Skin of body (tissue), 2 donors: ENCODE measurements around the gene FAM200C. TPM values are rescaled to one million over a fixed set of nuclear protein-coding genes. Genes with fewer than 3 reads are reported as not detected.

Experiments used
- DNase-seq: peaks from one replicate; lab custom pipeline; 2025; lab: John Stamatoyannopoulos, UW
- total RNA-seq: library from RNA; depleted of rRNA; stranded (reverse); fragments of >200 nt; gene quantifications from one replicate; pipeline ENCODE4 v1.2.3, GENCODE V29; 2014

The FAM200C gene
- total RNA-seq, 1 donor from 2014 or later, result 10.5 TPM

DNA sequence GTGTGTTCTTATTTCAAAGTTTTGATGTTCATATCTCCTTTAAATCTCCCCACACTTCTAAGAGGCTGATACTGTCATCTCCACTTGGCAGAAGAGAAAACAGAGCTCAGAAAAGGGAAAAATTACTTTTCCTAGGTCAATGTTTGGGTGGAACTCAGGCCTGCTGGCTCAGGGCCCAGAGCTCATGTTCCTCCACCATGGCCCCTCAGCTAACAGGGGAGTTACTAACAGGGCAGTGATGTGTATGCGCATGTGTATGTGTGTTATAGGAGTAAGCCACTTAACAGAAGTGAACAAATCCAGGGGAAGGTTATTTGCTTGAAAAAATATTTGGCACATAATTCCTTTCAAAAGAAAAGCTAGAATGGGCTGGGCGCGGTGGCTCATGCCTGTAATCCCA is 32.0 kb downstream of the FAM200C start:
- peak; percentile 67 for DNase-seq

DNA sequence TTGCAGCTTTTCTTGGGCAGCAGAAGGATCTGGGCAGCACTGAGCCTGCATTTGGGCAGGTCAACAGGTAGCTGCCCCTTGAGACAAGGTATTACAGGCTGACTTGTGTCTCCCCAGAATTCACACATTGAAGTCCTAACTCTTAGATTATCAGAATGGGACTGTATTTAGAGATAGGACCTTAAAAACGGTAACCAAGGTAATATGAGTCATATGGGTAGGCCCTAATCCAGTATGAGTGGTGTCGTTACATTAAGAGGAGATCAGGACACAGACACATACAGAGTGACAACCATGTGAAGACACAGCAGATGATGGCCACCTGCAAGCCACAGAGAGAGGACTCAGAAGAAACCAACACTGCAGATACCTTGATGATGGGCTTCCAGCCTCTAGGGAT is 32.6 kb downstream of the FAM200C start:
- DNase-seq, result no peak

- no peak for DNase-seq
Measured at GRCh38 chr5:160366230-160366629, 33.6 kb downstream of the FAM200C start.

DNA sequence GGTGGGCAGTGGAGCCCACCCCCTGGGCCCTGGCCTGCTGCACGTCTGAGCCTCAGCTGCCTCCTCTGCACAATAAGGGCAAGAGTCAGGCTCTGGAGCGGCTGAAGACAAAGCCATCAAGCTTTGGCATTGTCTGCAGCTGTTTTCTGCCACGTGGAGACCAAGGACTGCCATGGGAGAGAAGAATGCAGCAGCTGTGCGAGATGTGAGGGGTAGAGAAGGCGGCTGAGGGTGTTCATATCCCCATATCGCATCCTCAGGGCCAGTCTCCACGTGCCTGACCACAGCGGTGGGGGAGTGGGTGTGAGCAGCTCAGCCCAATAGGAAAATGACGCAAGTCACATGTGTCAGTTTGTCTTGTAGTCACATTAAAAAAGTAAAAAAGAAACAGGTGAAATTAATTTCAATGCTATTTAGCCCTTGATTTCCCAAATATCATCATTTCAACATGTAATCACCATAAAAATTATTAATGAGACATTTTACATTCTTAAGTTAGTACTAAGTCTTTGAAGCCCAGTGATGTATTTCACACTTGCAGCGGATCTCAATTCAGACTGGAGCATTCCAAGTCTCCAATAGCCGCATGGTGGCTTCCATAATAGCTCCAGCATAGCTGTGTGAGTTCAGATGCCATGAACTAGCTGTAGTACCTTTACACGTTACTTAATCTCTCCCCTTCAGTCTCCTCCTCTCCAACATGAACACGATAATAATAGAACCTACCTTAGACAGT is 36.0 kb downstream of the FAM200C start:
- DNase-seq, result peak; percentile 90

- peak; percentile 88 for DNase-seq
Measured at GRCh38 chr5:160363211-160363610, 36.6 kb downstream of the FAM200C start.

GRCh38 chr5:160361624-160362228 is 38.1 kb downstream of the FAM200C start:
- DNase-seq, result no peak

DNA sequence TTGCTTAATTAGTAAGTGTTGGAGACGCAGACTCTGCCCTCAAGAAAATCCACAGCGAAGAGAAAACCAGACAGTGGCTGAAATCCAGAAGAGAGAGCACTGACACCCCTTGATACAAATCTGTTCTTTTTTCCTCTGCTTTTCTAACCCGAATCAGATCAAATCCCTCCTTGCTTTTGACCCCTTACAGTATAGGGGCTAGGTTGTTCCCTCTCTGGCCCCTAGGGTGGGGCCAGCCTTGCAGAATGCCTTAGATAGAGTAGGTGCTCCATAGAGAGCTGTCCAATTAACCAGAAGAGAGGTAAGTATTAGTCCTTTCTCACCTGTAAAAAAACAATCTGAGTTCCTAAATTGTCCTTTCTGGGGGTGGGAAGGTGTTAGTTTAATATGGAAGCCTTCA is 39.5 kb downstream of the FAM200C start:
- no peak for DNase-seq

DNA sequence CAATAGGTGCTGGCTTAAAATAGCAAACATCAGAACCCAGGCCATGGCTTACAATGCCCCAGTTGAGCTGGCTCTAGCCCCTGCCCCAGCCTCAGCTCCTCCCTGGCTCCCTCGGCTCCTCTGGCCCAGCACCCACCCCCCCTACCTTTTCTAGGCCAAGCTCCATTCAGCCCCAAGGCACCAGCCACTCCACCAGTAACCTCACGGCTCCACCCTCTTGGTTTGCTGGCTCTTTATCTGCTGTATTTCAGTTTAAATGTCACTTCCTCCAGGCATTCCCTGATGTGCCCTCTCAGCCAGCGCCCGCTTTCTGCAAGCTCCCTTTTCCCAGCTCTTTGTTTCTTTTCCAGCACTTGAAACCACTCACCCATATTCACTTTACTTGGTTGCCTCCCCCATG is 40.0 kb downstream of the FAM200C start:
- no peak for DNase-seq

DNA sequence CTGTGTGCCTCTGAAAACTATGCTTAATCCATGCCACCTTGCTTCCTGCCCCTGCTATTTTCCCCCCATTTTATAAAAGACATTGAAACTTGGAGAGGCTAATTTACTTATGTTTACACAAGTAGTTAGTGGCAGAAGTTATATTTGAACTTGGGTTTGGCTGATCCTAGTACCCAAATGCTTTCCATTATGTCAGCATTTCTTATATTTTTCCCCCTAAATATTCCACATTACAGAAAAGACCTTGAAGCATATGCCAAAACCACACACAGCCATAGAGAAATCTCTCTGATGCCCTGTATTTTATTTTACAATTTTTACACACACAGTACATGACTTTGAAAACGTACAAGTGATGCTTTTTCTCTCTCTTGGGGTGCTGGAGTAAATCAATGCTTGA is 40.6 kb downstream of the FAM200C start:
- peak; percentile 55 for DNase-seq

- peak; percentile 79 for DNase-seq
Measured at GRCh38 chr5:160357861-160358411, 41.9 kb downstream of the FAM200C start.

- DNase-seq, result no peak
Measured at GRCh38 chr5:160357394-160357793, 42.5 kb downstream of the FAM200C start.

DNA sequence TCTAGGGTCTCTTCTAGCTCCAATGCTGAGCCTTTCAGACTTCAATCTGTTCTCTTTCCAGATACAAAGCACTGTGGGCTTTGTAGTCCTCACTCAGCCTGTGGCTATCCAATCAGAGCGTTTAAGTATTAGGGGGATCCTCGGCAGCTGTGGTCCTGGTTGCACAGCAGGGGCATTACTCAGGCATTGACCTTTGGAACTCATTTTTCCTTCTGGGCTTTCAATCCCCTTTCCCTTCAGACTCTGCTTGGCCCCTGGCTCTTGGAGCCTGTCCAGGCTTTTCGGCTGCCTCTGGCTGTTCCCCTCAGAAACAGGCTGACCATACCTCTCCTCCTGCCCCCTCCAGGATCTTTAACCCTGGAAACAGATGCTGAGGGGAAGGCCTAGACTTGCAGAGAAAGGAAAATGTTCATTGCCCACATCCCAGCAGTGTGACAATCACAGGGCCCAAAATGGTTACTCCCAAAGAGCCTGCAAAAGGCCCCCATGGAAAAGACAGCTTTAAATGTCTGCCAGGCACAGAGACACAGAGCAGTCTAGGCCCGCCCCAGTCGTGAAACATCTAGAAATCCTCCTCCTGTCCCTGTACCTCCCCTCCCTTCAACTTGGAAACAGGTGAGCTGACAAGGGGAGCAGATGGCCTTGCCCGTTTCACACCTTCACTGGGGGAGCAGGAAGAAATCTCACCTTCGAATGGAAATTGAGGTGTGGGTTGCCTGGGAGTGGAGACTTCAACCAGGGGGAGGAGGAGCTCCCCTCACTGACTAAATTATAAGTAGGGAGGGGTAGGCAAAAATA is 43.1 kb downstream of the FAM200C start:
- DNase-seq, result no peak

- DNase-seq, result no peak
Measured at GRCh38 chr5:160354666-160355065, 45.2 kb downstream of the FAM200C start.

- DNase-seq, result no peak
Measured at GRCh38 chr5:160353379-160353778, 46.5 kb downstream of the FAM200C start.

DNA sequence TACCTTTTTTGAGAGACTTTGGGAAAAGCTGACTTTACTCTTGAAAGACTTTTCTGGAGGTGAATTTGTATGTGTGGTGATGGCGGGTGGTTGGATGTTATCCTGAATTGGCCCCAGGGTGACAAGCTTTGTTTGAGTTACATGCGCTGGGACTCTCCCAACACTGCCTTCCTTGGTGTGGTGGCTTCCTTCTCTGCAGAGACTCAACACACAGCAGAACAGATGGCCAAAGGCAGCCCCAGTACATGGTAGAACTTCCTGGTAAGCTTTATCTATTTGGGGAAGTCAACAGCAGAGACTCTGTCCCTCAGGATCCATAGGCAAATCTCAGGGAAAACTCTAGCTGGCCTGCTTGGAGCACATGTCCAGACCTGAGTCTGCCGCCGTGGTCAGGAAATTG is 47.5 kb downstream of the FAM200C start:
- DNase-seq, result no peak

- DNase-seq, result no peak
Measured at GRCh38 chr5:160349935-160350303, 49.9 kb downstream of the FAM200C start.

- DNase-seq, result no peak
Measured at GRCh38 chr5:160349249-160349934, 50.5 kb downstream of the FAM200C start.

GRCh38 chr5:160348080-160348479 is 51.8 kb downstream of the FAM200C start:
- no peak for DNase-seq

GRCh38 chr5:160347448-160347847 is 52.4 kb downstream of the FAM200C start:
- DNase-seq, result peak; percentile 49
